ENCODE measurements around the gene SLC16A2. TPM values are rescaled to one million over a fixed set of nuclear protein-coding genes. Genes with fewer than 3 reads are reported as not detected.

Gene SLC16A2
- total RNA-seq, 2 donors from 2014 or later, result 6.4 to 8.3 TPM

- DNase-seq (ENCODE audit: low spot score), result no peak
- H3K27ac ChIP-seq, result no peak overlapping the region
- H3K36me3 ChIP-seq, result no peaks in the 10 kb centered on the region
- no peaks in the 10 kb centered on the region for H3K9me3 ChIP-seq
- no peaks in the 10 kb centered on the region for H3K27me3 ChIP-seq
- no peak for TF ChIP-seq CTCF (IDR thresholded peaks at IDR 0.05)
- no peak overlapping the region for H3K4me3 ChIP-seq
- H3K4me1 ChIP-seq, result no peaks in the 10 kb centered on the region
These were observed 130.6 kb downstream of the SLC16A2 start for GRCh38 chrX:74551934-74552333.

GRCh38 chrX:74557378-74557777 is 136.1 kb downstream of the SLC16A2 start:
- Histone ChIP-seq H3K4me1 (no peaks in the 10 kb centered on the region), H3K4me3 (no peak overlapping the region), H3K9me3 (no peaks in the 10 kb centered on the region), H3K27ac (no peak overlapping the region), H3K36me3 (no peaks in the 10 kb centered on the region), H3K27me3 (no peaks in the 10 kb centered on the region)
- no peak for DNase-seq (ENCODE audit: low spot score)
- TF ChIP-seq CTCF (IDR thresholded peaks at IDR 0.05), result no peak

- H3K27ac ChIP-seq, result no peak overlapping the region
- H3K36me3 ChIP-seq, result no peaks in the 10 kb centered on the region
- no peaks in the 10 kb centered on the region for H3K27me3 ChIP-seq
- DNase-seq (ENCODE audit: low spot score), result no peak
- no peaks in the 10 kb centered on the region for H3K9me3 ChIP-seq
- no peaks in the 10 kb centered on the region for H3K4me1 ChIP-seq
- TF ChIP-seq CTCF (IDR thresholded peaks at IDR 0.05), result no peak
- H3K4me3 ChIP-seq, result no peak overlapping the region
These were observed 156.8 kb downstream of the SLC16A2 start for GRCh38 chrX:74578137-74578536.

GRCh38 chrX:74579597-74580198 is 158.4 kb downstream of the SLC16A2 start:
- no peak overlapping the region for H3K4me3 ChIP-seq
- no peak overlapping the region for H3K27ac ChIP-seq

More at GRCh38 chrX:74579597-74580198, 158.4 kb downstream of the SLC16A2 start:
- H3K4me1 ChIP-seq, result no peaks in the 10 kb centered on the region
- TF ChIP-seq CTCF (IDR thresholded peaks at IDR 0.05), result no peak
- H3K27me3 ChIP-seq, result no peaks in the 10 kb centered on the region
- H3K36me3 ChIP-seq, result no peaks in the 10 kb centered on the region
- DNase-seq (ENCODE audit: low spot score), result no peak
- no peaks in the 10 kb centered on the region for H3K9me3 ChIP-seq

Other genes starting within 250 kb of the SLC16A2 start
- not detected for gene ZCCHC13, start 117.3 kb upstream of the SLC16A2 start, total RNA-seq
- gene RLIM, start 193.1 kb downstream of the SLC16A2 start, total RNA-seq, result 10 to 100 TPM; 19.0 to 23.8 TPM